GM23248 (cell line): ENCODE measurements around the gene SCTR. TPM values are rescaled to one million over a fixed set of nuclear protein-coding genes. Genes with fewer than 3 reads are reported as not detected.

Experiments used
- DNase-seq: peaks from one replicate; pipeline ENCODE4 v3.0.0-alpha.2; 2015
- H2AFZ ChIP-seq: fragments of 200-600 bp; sonication (generic); 2 replicates; pipeline ENCODE4 v1.6.1; 2016; ENCODE audit warnings: antibody characterized with exemption
- H3F3A ChIP-seq: fragments of 200-600 bp; sonication (generic); 2 replicates; pipeline ENCODE4 v1.6.1; 2016; ENCODE audit warnings: mild to moderate bottlenecking, antibody characterized with exemption, mixed run types; ENCODE audit not compliant: insufficient read depth
- H3K27ac ChIP-seq: fragments of 200-600 bp; sonication (generic); 2 replicates; pipeline ENCODE4 v1.5.1; 2016; ENCODE audit warnings: mild to moderate bottlenecking
- H3K27me3 ChIP-seq: fragments of 200-600 bp; sonication (generic); replicated peaks from 2 replicates; pipeline ENCODE4 v1.6.1; 2016; ENCODE audit warnings: mild to moderate bottlenecking; ENCODE audit not compliant: insufficient read depth
- H3K36me3 ChIP-seq: fragments of 200-600 bp; sonication (generic); 2 replicates; pipeline ENCODE4 v1.6.1; 2016; ENCODE audit warnings: low read depth, mild to moderate bottlenecking
- H3K4me1 ChIP-seq: fragments of 200-600 bp; sonication (generic); 2 replicates; pipeline ENCODE4 v1.6.1; 2016; ENCODE audit warnings: mild to moderate bottlenecking; ENCODE audit not compliant: insufficient read depth
- H3K4me2 ChIP-seq: fragments of 200-600 bp; sonication (generic); one replicate; pipeline ENCODE4 v1.6.1; 2016; ENCODE audit warnings: mild to moderate bottlenecking; ENCODE audit not compliant: unreplicated experiment
- H3K4me3 ChIP-seq: fragments of 200-600 bp; sonication (generic); 2 replicates; pipeline ENCODE4 v1.5.1; 2016; ENCODE audit warnings: mild to moderate bottlenecking
- H3K79me2 ChIP-seq: fragments of 200-600 bp; sonication (generic); 2 replicates; pipeline ENCODE4 v1.6.1; 2016; ENCODE audit warnings: mild to moderate bottlenecking; ENCODE audit not compliant: insufficient read depth
- H3K9ac ChIP-seq: fragments of 200-600 bp; sonication (generic); 2 replicates; pipeline ENCODE4 v1.6.1; 2016; ENCODE audit warnings: mild to moderate bottlenecking
- H3K9me2 ChIP-seq: fragments of 200-600 bp; sonication (generic); 2 replicates; pipeline ENCODE4 v1.6.1; 2016; ENCODE audit warnings: mixed run types, mild to moderate bottlenecking, moderate library complexity; ENCODE audit not compliant: insufficient read depth
- H3K9me3 ChIP-seq: fragments of 200-600 bp; sonication (generic); one replicate; pipeline ENCODE4 v1.6.1; 2017; ENCODE audit warnings: low read depth
- H4K20me1 ChIP-seq: fragments of 200-600 bp; sonication (generic); 2 replicates; pipeline ENCODE4 v1.6.0; 2016; ENCODE audit not compliant: insufficient read depth
- EZH2 ChIP-seq: fragments of 200-600 bp; sonication (generic); IDR thresholded peaks from 2 replicates; pipeline ENCODE4 v1.6.1; 2018; ENCODE audit warnings: antibody characterized with exemption, mild to moderate bottlenecking; ENCODE audit not compliant: insufficient read depth, poor library complexity, severe bottlenecking
- EZH2phosphoT487 ChIP-seq: fragments of 200-600 bp; sonication (generic); IDR thresholded peaks from 2 replicates; pipeline ENCODE4 v1.6.1; 2018; ENCODE audit warnings: antibody characterized with exemption, moderate library complexity, mild to moderate bottlenecking, low read depth; ENCODE audit not compliant: insufficient read depth
- WGBS, 2 experiments: methylation state at CpG; one replicate each; pipeline ENCODE4 v1.1.6; 2015 to 2017; ENCODE audit warnings: low lambda C conversion rate in 2 of 2, low coverage in 1 of 2; ENCODE audit errors: missing lambda C conversion rate in 2 of 2; 5-methylcytosine and 5-hydroxymethylcytosine counted together
- in situ Hi-C: fragments of 300-500 bp; cut with MboI; formaldehyde crosslinking; loops from 2 replicates; pipeline ENCODE4 v1.15.0; 2020
- polyA plus RNA-seq: library from polyadenylated mRNA; unstranded; fragments of >200 nt; fragmentation: Nextera tagmentation; extraction: Ambion mirVana; gene quantifications from 2 replicates; pipeline ENCODE4 v1.2.1, GENCODE V29; 2016
- total RNA-seq: library from RNA; depleted of rRNA; stranded (reverse); fragments of >200 nt; shearing (Covaris generic); gene quantifications from 2 replicates; pipeline ENCODE4 v1.2.3, GENCODE V29; 2014

Gene SCTR
- total and polyA plus RNA-seq, 2 experiments from 2014 or later, result not detected

- no peaks in the 10 kb centered on the region; the same call in 1 of the 2 replicates for H3K27me3 ChIP-seq
- H3K4me1 ChIP-seq, result 0 out of 2 replicates have a peak, but pooled peaks cover 8% of the 10 kb centered on the region
- in situ Hi-C loops, result no loop called here
- H3F3A ChIP-seq, result no peaks in the 10 kb centered on the region
- DNase-seq, result no peak
- H3K9me3 ChIP-seq, result no peaks in the 10 kb centered on the region
- H3K9ac ChIP-seq, result no peak overlapping the region
- no peaks in the 10 kb centered on the region for H3K9me2 ChIP-seq
- H4K20me1 ChIP-seq, result no peaks in the 10 kb centered on the region
- H3K36me3 ChIP-seq, result no peaks in the 10 kb centered on the region
- no peak overlapping the region for H2AFZ ChIP-seq
- WGBS, 2 experiments, result 81 to 91% methylated on average over 7 of the region's 7 CpGs
- no peaks in the 10 kb centered on the region for H3K79me2 ChIP-seq
- H3K4me3 ChIP-seq, result no peak overlapping the region
- H3K27ac ChIP-seq, result no peak overlapping the region
- TF ChIP-seq EZH2 (no peak), EZH2phosphoT487 (no peak)
- H3K4me2 ChIP-seq, result no peak overlapping the region
Measured at GRCh38 chr2:119462574-119462973, 61.7 kb downstream of the SCTR start.

GRCh38 chr2:119461811-119462210 is 62.5 kb downstream of the SCTR start:
- Histone ChIP-seq H3K4me1 (0 out of 2 replicates have a peak, but pooled peaks cover 8% of the 10 kb centered on the region), H3K27me3 (no peaks in the 10 kb centered on the region; the same call in 1 of the 2 replicates), H3K79me2 (no peaks in the 10 kb centered on the region), H3K9me2 (no peaks in the 10 kb centered on the region), H3K4me3 (no peak overlapping the region), H3K9ac (no peak overlapping the region), H3K36me3 (no peaks in the 10 kb centered on the region), H3K27ac (no peak overlapping the region), H4K20me1 (no peaks in the 10 kb centered on the region), H3K9me3 (no peaks in the 10 kb centered on the region), H3K4me2 (no peak overlapping the region), H3F3A (no peaks in the 10 kb centered on the region), H2AFZ (no peak overlapping the region)
- DNase-seq, result no peak
- in situ Hi-C loops, result no loop called here
- TF ChIP-seq EZH2 (no peak), EZH2phosphoT487 (no peak)
- 69 to 84% methylated on average over 5 of the region's 5 CpGs for WGBS, 2 experiments

DNA sequence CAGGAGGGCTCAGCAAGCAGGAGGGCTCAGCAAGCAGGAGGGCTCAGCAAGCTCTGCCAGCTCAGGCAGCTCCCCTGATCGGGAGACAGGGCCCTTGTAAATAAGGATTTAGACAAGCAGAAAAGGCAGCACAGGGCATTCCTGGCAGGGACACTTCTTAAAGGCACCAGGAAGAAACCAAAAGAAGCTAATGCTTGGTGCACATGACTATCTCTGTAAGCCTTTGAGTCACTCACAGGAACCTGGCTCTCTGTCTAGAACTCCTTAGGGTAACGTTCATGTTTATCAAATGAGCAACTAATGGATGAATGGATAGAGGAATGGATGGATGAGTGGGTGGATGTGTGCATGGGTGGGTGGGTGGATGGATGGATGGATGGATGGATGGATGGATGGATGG is 64.2 kb downstream of the SCTR start:
- H3K4me2 ChIP-seq, result no peak overlapping the region
- in situ Hi-C loops, result no loop called here
- H3K9ac ChIP-seq, result no peak overlapping the region
- no peaks in the 10 kb centered on the region for H3K36me3 ChIP-seq
- peak; percentile 27 for DNase-seq
- no peaks in the 10 kb centered on the region for H3K9me3 ChIP-seq
- H3K9me2 ChIP-seq, result no peaks in the 10 kb centered on the region
- H2AFZ ChIP-seq, result no peak overlapping the region
- H4K20me1 ChIP-seq, result no peaks in the 10 kb centered on the region
- no peak overlapping the region for H3K4me3 ChIP-seq
- no peak overlapping the region for H3K27ac ChIP-seq
- TF ChIP-seq EZH2, result no peak
- no peak for TF ChIP-seq EZH2phosphoT487
- no peaks in the 10 kb centered on the region for H3K79me2 ChIP-seq
- 29 to 33% methylated on average over 2 of the region's 2 CpGs for WGBS, 2 experiments
- no peaks in the 10 kb centered on the region; the same call in 1 of the 2 replicates for H3K27me3 ChIP-seq
- H3F3A ChIP-seq, result no peaks in the 10 kb centered on the region
- 0 out of 2 replicates have a peak, but pooled peaks cover 8% of the 10 kb centered on the region for H3K4me1 ChIP-seq

GRCh38 chr2:119455066-119455718 is 69.1 kb downstream of the SCTR start:
- no peak overlapping the region for H2AFZ ChIP-seq
- no peaks in the 10 kb centered on the region for H3K36me3 ChIP-seq
- TF ChIP-seq EZH2, result no peak
- no peaks in the 10 kb centered on the region; the same call in 1 of the 2 replicates for H3K27me3 ChIP-seq
- H3F3A ChIP-seq, result no peaks in the 10 kb centered on the region
- no peaks in the 10 kb centered on the region for H3K4me1 ChIP-seq
- H3K79me2 ChIP-seq, result no peaks in the 10 kb centered on the region
- no peaks in the 10 kb centered on the region for H3K9me3 ChIP-seq
- H3K27ac ChIP-seq, result no peak overlapping the region
- H3K9ac ChIP-seq, result no peak overlapping the region
- WGBS, 2 experiments, result 40 to 47% methylated on average over 13 of the region's 13 CpGs
- in situ Hi-C loops, result no loop called here
- H3K4me3 ChIP-seq, result no peak overlapping the region
- no peak overlapping the region for H3K4me2 ChIP-seq
- no peaks in the 10 kb centered on the region for H3K9me2 ChIP-seq
- DNase-seq, result no peak
- no peaks in the 10 kb centered on the region for H4K20me1 ChIP-seq
